HEK293 (cell line): Measurements from ENCODE around the gene PARD3B.

ENCODE experiments used
- CTCF ChIA-PET: fragments of 350-600 bp; formaldehyde crosslinking; extraction: SDS; loops from one replicate; lab custom pipeline; 2021; ENCODE audit warnings: antibody characterized with exemption; lab: Yijun Ruan, JAX
- POLR2A ChIA-PET: fragments of 300-600 bp; formaldehyde crosslinking; extraction: SDS; loops from one replicate; lab custom pipeline; 2020; ENCODE audit warnings: antibody characterized with exemption, inconsistent platforms; lab: Yijun Ruan, JAX
- H3K27ac ChIP-seq: fragments of 200-500 bp; sonication (Bioruptor generic); 2 replicates; pipeline ENCODE4 v1.5.1; 2014; ENCODE audit warnings: low read depth, low read length, control low read depth, inconsistent platforms; ENCODE audit errors: extremely low read depth
- H3K36me3 ChIP-seq, 2 experiments: fragments of 200-500 bp in 1 of 2; sonication (Bioruptor generic) in 1 of 2; 1 replicate in 1 of 2; 2 replicates in 1 of 2; pipeline ENCODE4 v1.5.1; 2014 to 2017; ENCODE audit warnings: inconsistent platforms in 2 of 2, low read length in 2 of 2; ENCODE audit not compliant: control insufficient read depth in 2 of 2, insufficient read depth in 1 of 2
- H3K4me1 ChIP-seq: fragments of 200-500 bp; sonication (Bioruptor generic); 2 replicates; pipeline ENCODE4 v1.5.1; 2014; ENCODE audit warnings: mild to moderate bottlenecking, low read length, inconsistent platforms; ENCODE audit not compliant: control insufficient read depth, insufficient read depth
- H3K4me3 ChIP-seq: 2 replicates; pipeline ENCODE4 v1.5.1; 2011; ENCODE audit warnings: low read depth, mild to moderate bottlenecking, control low read depth, low read length, moderate library complexity
- H3K9me3 ChIP-seq: fragments of 200-500 bp; sonication (Bioruptor generic); 2 replicates; pipeline ENCODE4 v1.5.1; 2014; ENCODE audit warnings: low read depth, low read length, inconsistent platforms; ENCODE audit not compliant: control insufficient read depth, insufficient read depth
- AEBP2 ChIP-seq: fragments of 450-650 bp; formaldehyde crosslinking; IDR thresholded peaks from 2 replicates; pipeline ENCODE4 v1.5.1; 2016; ENCODE audit warnings: missing biosample characterization, missing genetic modification characterization, borderline replicate concordance
- GFI1B ChIP-seq: fragments of 450-650 bp; formaldehyde crosslinking; IDR thresholded peaks from 2 replicates; pipeline ENCODE4 v1.5.1; 2016; ENCODE audit warnings: missing biosample characterization, missing genetic modification characterization
- KLF10 ChIP-seq: fragments of 450-650 bp; IDR thresholded peaks from 2 replicates; pipeline ENCODE4 v1.5.1; 2018; ENCODE audit warnings: missing biosample characterization, mild to moderate bottlenecking, missing genetic modification characterization
- MEIS1 ChIP-seq: sonication (generic); formaldehyde crosslinking; IDR thresholded peaks from 2 replicates; pipeline ENCODE4 v1.8.1; 2022; ENCODE audit warnings: missing genetic modification reagents, mild to moderate bottlenecking, borderline replicate concordance
- MYNN ChIP-seq: fragments of 450-650 bp; formaldehyde crosslinking; IDR thresholded peaks from 2 replicates; pipeline ENCODE4 v1.5.1; 2016; ENCODE audit warnings: missing biosample characterization, missing genetic modification characterization, borderline replicate concordance
- PRDM4 ChIP-seq: fragments of 450-650 bp; formaldehyde crosslinking; IDR thresholded peaks from 2 replicates; pipeline ENCODE4 v1.5.1; 2017; ENCODE audit warnings: missing biosample characterization, missing genetic modification characterization
- REPIN1 ChIP-seq: fragments of 450-650 bp; formaldehyde crosslinking; IDR thresholded peaks from 2 replicates; pipeline ENCODE4 v1.5.1; 2017; ENCODE audit warnings: missing biosample characterization, missing genetic modification characterization, low read depth
- YY2 ChIP-seq: fragments of 450-650 bp; formaldehyde crosslinking; IDR thresholded peaks from 2 replicates; pipeline ENCODE4 v1.5.1; 2016; ENCODE audit warnings: missing biosample characterization, missing genetic modification characterization
- ZFP3 ChIP-seq: fragments of 450-650 bp; formaldehyde crosslinking; IDR thresholded peaks from 2 replicates; pipeline ENCODE4 v1.5.1; 2016; ENCODE audit warnings: low read depth, missing biosample characterization, missing genetic modification characterization
- ZIC2 ChIP-seq: fragments of 450-650 bp; formaldehyde crosslinking; IDR thresholded peaks from 2 replicates; pipeline ENCODE4 v1.5.1; 2016; ENCODE audit warnings: missing biosample characterization, missing genetic modification characterization
- ZNF155 ChIP-seq: fragments of 450-650 bp; formaldehyde crosslinking; IDR thresholded peaks from 2 replicates; pipeline ENCODE4 v1.5.1; 2016; ENCODE audit warnings: missing biosample characterization, missing genetic modification characterization
- ZNF214 ChIP-seq: fragments of 450-650 bp; formaldehyde crosslinking; IDR thresholded peaks from 2 replicates; pipeline ENCODE4 v1.5.1; 2017; ENCODE audit warnings: missing biosample characterization, mild to moderate bottlenecking, missing genetic modification characterization, borderline replicate concordance
- ZNF221 ChIP-seq: fragments of 450-650 bp; formaldehyde crosslinking; IDR thresholded peaks from 2 replicates; pipeline ENCODE4 v1.5.1; 2017; ENCODE audit warnings: missing biosample characterization, missing genetic modification characterization, borderline replicate concordance
- ZNF335 ChIP-seq: fragments of 450-650 bp; formaldehyde crosslinking; conservative IDR thresholded peaks from 2 replicates; pipeline ENCODE4 v1.5.1; 2016; ENCODE audit warnings: missing biosample characterization, missing genetic modification characterization
- ZNF362 ChIP-seq: fragments of 450-650 bp; formaldehyde crosslinking; IDR thresholded peaks from 2 replicates; pipeline ENCODE4 v1.5.1; 2016; ENCODE audit warnings: missing biosample characterization, missing genetic modification characterization
- ZNF391 ChIP-seq: fragments of 450-650 bp; formaldehyde crosslinking; IDR thresholded peaks from 2 replicates; pipeline ENCODE4 v1.5.1; 2016; ENCODE audit warnings: low read depth, missing biosample characterization, missing genetic modification characterization, borderline replicate concordance
- ZNF558 ChIP-seq: fragments of 450-650 bp; formaldehyde crosslinking; IDR thresholded peaks from 2 replicates; pipeline ENCODE4 v1.5.1; 2016; ENCODE audit warnings: missing biosample characterization, missing genetic modification characterization
- ZNF571 ChIP-seq: fragments of 450-650 bp; formaldehyde crosslinking; IDR thresholded peaks from 2 replicates; pipeline ENCODE4 v1.5.0; 2017; ENCODE audit warnings: missing biosample characterization, missing genetic modification characterization
- ZNF585B ChIP-seq: fragments of 450-650 bp; formaldehyde crosslinking; IDR thresholded peaks from 2 replicates; pipeline ENCODE4 v1.5.1; 2016; ENCODE audit warnings: missing biosample characterization, missing genetic modification characterization
- ZNF629 ChIP-seq: fragments of 450-650 bp; formaldehyde crosslinking; IDR thresholded peaks from 2 replicates; pipeline ENCODE4 v1.5.1; 2017; ENCODE audit warnings: missing biosample characterization, missing genetic modification characterization
- ZNF639 ChIP-seq: fragments of 450-650 bp; formaldehyde crosslinking; IDR thresholded peaks from 2 replicates; pipeline ENCODE4 v1.5.1; 2016; ENCODE audit warnings: missing biosample characterization, missing genetic modification characterization
- ZNF658 ChIP-seq: fragments of 450-650 bp; formaldehyde crosslinking; IDR thresholded peaks from 2 replicates; pipeline ENCODE4; 2016; ENCODE audit warnings: missing biosample characterization, missing genetic modification characterization
- ZNF660 ChIP-seq: fragments of 450-650 bp; IDR thresholded peaks from 2 replicates; pipeline ENCODE4 v1.5.1; 2018; ENCODE audit warnings: missing biosample characterization, mild to moderate bottlenecking, missing genetic modification characterization
- ZNF777 ChIP-seq: fragments of 450-650 bp; formaldehyde crosslinking; IDR thresholded peaks from 2 replicates; pipeline ENCODE4 v1.5.1; 2017; ENCODE audit warnings: missing biosample characterization, missing genetic modification characterization, borderline replicate concordance

The PARD3B gene

DNA sequence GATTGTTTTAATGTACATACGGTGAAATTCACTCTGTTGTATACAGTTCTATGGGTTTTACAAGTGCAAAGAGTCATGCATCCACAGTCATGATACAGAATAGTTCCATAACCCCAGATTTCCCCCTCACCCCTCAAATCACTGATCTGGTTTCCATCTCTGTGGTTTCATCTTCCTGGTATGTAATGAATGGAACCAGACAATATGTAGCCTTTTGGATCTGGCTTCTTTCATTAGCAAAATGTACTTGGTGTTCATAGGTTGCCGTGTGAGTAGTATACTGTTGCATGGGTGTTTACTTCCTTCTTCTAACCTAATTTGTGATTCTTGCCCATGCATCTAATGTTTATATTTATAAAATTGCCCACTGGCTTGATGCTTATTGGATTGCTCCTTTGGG is 838.3 kb downstream of the PARD3B start:
- Histone ChIP-seq H3K4me1 (no peaks in the 10 kb centered on the region), H3K36me3 (no peaks in the 10 kb centered on the region), H3K4me3 (no peak overlapping the region), H3K27ac (no peak overlapping the region), H3K9me3 (no peaks in the 10 kb centered on the region)
- ChIA-PET POLR2A (no interaction called here), CTCF (interaction anchor here (0.6 to 0.8 kb wide), 2 partner anchors 59 to 1231 kb away, joined by 3 read pairs; no protein-coding TSS in a partner anchor)
- TF ChIP-seq ZNF639 (tag by site-specific recombination) (no peak), ZNF155 (no peak), ZNF629 (tag by site-specific recombination) (no peak), KLF10 (tag by site-specific recombination) (no peak), ZIC2 (no peak), ZNF660 (no peak), ZNF221 (no peak), GFI1B (tag by site-specific recombination) (no peak)
- TF ChIP-seq, all 188 proteins: peak for 0

- TF ChIP-seq KLF10 (tag by site-specific recombination) (no peak), REPIN1 (no peak), ZNF658 (tag by site-specific recombination) (no peak), MYNN (no peak), PRDM4 (no peak), ZNF660 (no peak), ZNF214 (tag by site-specific recombination) (no peak), ZNF335 (tag by site-specific recombination) (no peak), MEIS1 (CRISPR knock-in tag) (no peak), ZNF558 (tag by site-specific recombination) (no peak), ZNF629 (tag by site-specific recombination) (no peak), AEBP2 (tag by site-specific recombination) (no peak), ZNF391 (no peak), ZFP3 (tag by site-specific recombination) (no peak), ZNF362 (no peak), YY2 (tag by site-specific recombination) (no peak), ZNF585B (tag by site-specific recombination) (no peak), ZNF777 (tag by site-specific recombination) (no peak), ZNF571 (tag by site-specific recombination) (no peak)
- Histone ChIP-seq H3K36me3 (no peaks in the 10 kb centered on the region), H3K9me3 (no peaks in the 10 kb centered on the region), H3K4me1 (no peaks in the 10 kb centered on the region), H3K4me3 (no peak overlapping the region), H3K27ac (no peak overlapping the region)
- CTCF ChIA-PET = interaction anchor here (0.6 kb wide), 1 partner anchor 38 kb away, joined by 3 read pairs; no protein-coding TSS in a partner anchor
- POLR2A ChIA-PET = interaction anchor here (0.7 kb wide), 1 partner anchor 20 kb away, joined by 5 read pairs; no protein-coding TSS in a partner anchor
Observed at GRCh38 chr2:205386109-205386508, 840.8 kb downstream of the PARD3B start.
